Measurements from ENCODE around the gene ZFP30.

- TF ChIP-seq RBM39 (IDR thresholded peaks at IDR 0.05; ENCODE audit: low read depth, low read length, poor library complexity, severe bottlenecking) (no peak), YEATS2 (CRISPR knock-in tag; IDR thresholded peaks at IDR 0.05; ENCODE audit: borderline replicate concordance) (no peak), CREB1 (IDR thresholded peaks at IDR 0.05) (no peak), CREB1 (CRISPR knock-in tag; IDR thresholded peaks at IDR 0.05) (no peak), HMGXB4 (CRISPR knock-in tag; IDR thresholded peaks at IDR 0.05; ENCODE audit: borderline replicate concordance in 1 of 2, low read depth in 1 of 2) (no peak), ZNF749 (CRISPR knock-in tag; IDR thresholded peaks at IDR 0.05; ENCODE audit: borderline replicate concordance) (no peak), MEF2D (CRISPR knock-in tag; IDR thresholded peaks at IDR 0.05) (no peak), JUNB (CRISPR knock-in tag; IDR thresholded peaks at IDR 0.05; ENCODE audit: borderline replicate concordance) (no peak), CTCF (CRISPR knock-in tag; IDR thresholded peaks at IDR 0.05) (no peak), FOXJ3 (CRISPR knock-in tag; IDR thresholded peaks at IDR 0.05; ENCODE audit: borderline replicate concordance) (no peak), NFIC (IDR thresholded peaks at IDR 0.05; ENCODE audit: low read length) (no peak), ZNF678 (CRISPR knock-in tag; IDR thresholded peaks at IDR 0.05) (no peak), ZNF232 (CRISPR knock-in tag; IDR thresholded peaks at IDR 0.05; ENCODE audit: borderline replicate concordance) (no peak), ZSCAN9 (CRISPR knock-in tag; IDR thresholded peaks at IDR 0.05; ENCODE audit: borderline replicate concordance) (no peak)
Measured at GRCh38 chr19:37654118-37654517, 1.1 kb downstream of the ZFP30 start.
